Measurements from ENCODE around the gene B4GALNT1. TPM values are rescaled to one million over a fixed set of nuclear protein-coding genes. Genes with fewer than 3 reads are reported as not detected.

B4GALNT1 gene
- total and polyA plus RNA-seq, 5 experiments from 2014 or later, result 0.30 TPM; not detected in 4

GRCh38 chr12:57584050-57584449, 49.0 kb downstream of the B4GALNT1 start:
- Mint-ChIP-seq H3K4me1 (peaks cover 3 to 8% (median 5%) of the 10 kb centered on the region in 4 donors), H3K4me3 (no peak overlapping the region), H3K27me3 (peaks cover 0 to 16% (median 0%) of the 10 kb centered on the region in 5 donors), H3K9me3 (no peaks in the 10 kb centered on the region), H3K27ac (no peak overlapping the region), H3K36me3 (peaks cover 0 to 2% (median 0%) of the 10 kb centered on the region in 3 donors)
- ATAC-seq (no peak), DNase-seq (no peak)
- POLR2A ChIA-PET, result interaction anchor here (0.5 to 2.5 kb wide), 5 partner anchors 37 to 878 kb away, joined by 3 to 11 read pairs (median 5); partner anchors contain the start of genes B4GALNT1 and GLI1

GRCh38 chr12:57583008-57583831, 49.8 kb downstream of the B4GALNT1 start:
- Mint-ChIP-seq H3K36me3 (peaks cover 0 to 2% (median 0%) of the 10 kb centered on the region in 3 donors), H3K4me1 (peaks cover 3 to 8% (median 5%) of the 10 kb centered on the region in 4 donors), H3K4me3 (no peak overlapping the region), H3K9me3 (no peaks in the 10 kb centered on the region), H3K27ac (peak overlapping the region in 1 of 10 donors; percentile 80), H3K27me3 (peaks cover 0 to 16% (median 0%) of the 10 kb centered on the region in 5 donors)
- ATAC-seq (peak; percentile 100), DNase-seq (peak; percentile 22 to 88 (median 72))
- POLR2A ChIA-PET, result interaction anchor here (0.6 to 2.5 kb wide), 6 partner anchors 38 to 176 kb away, joined by 3 to 11 read pairs (median 5); partner anchors contain the start of genes B4GALNT1 and GLI1

GRCh38 chr12:57582440-57582839, 50.6 kb downstream of the B4GALNT1 start:
- DNase-seq (no peak), ATAC-seq (no peak)
- peaks cover 0 to 2% (median 0%) of the 10 kb centered on the region in 3 donors for H3K36me3 Mint-ChIP-seq
- no peaks in the 10 kb centered on the region for H3K9me3 Mint-ChIP-seq
- peaks cover 3 to 8% (median 5%) of the 10 kb centered on the region in 4 donors for H3K4me1 Mint-ChIP-seq
- peaks cover 0 to 16% (median 0%) of the 10 kb centered on the region in 5 donors for H3K27me3 Mint-ChIP-seq
- H3K27ac Mint-ChIP-seq, result no peak overlapping the region
- POLR2A ChIA-PET, result interaction anchor here (0.6 to 2.5 kb wide), 4 partner anchors 40 to 265 kb away, joined by 4 to 11 read pairs (median 6); partner anchors contain the start of gene GLI1
- H3K4me3 Mint-ChIP-seq, result no peak overlapping the region

- H3K4me1 Mint-ChIP-seq, result peaks cover 3 to 8% (median 5%) of the 10 kb centered on the region in 4 donors
- H3K27me3 Mint-ChIP-seq, result peaks cover 0 to 16% (median 0%) of the 10 kb centered on the region in 5 donors
- H3K9me3 Mint-ChIP-seq, result no peaks in the 10 kb centered on the region
- no peak overlapping the region for H3K4me3 Mint-ChIP-seq
- H3K27ac Mint-ChIP-seq, result no peak overlapping the region
- POLR2A ChIA-PET, result no interaction called here
- H3K36me3 Mint-ChIP-seq, result peaks cover 0 to 2% (median 0%) of the 10 kb centered on the region in 3 donors
- ATAC-seq, result no peak
- DNase-seq, result no peak
Measured at GRCh38 chr12:57581802-57582201, 51.2 kb downstream of the B4GALNT1 start.

- no peak overlapping the region for H3K4me3 Mint-ChIP-seq
- H3K27me3 Mint-ChIP-seq, result peaks cover 0 to 11% (median 0%) of the 10 kb centered on the region in 5 donors
- no peaks in the 10 kb centered on the region for H3K9me3 Mint-ChIP-seq
- DNase-seq, result no peak
- peaks cover 3 to 8% (median 5%) of the 10 kb centered on the region in 4 donors for H3K4me1 Mint-ChIP-seq
- ATAC-seq, result no peak
- POLR2A ChIA-PET, result interaction anchor here (1.0 kb wide), 1 partner anchor 162 kb away, joined by 3 read pairs; no protein-coding TSS in a partner anchor
- no peak overlapping the region for H3K27ac Mint-ChIP-seq
- peaks cover 0 to 2% (median 0%) of the 10 kb centered on the region in 3 donors for H3K36me3 Mint-ChIP-seq
Measured at GRCh38 chr12:57580466-57580795, 52.6 kb downstream of the B4GALNT1 start.

- no peak for ATAC-seq
- no peak overlapping the region for H3K27ac Mint-ChIP-seq
- POLR2A ChIA-PET, result interaction anchor here (1.0 kb wide), 1 partner anchor 162 kb away, joined by 3 read pairs; no protein-coding TSS in a partner anchor
- peaks cover 0 to 2% (median 0%) of the 10 kb centered on the region in 3 donors for H3K36me3 Mint-ChIP-seq
- peaks cover 0 to 7% (median 0%) of the 10 kb centered on the region in 5 donors for H3K27me3 Mint-ChIP-seq
- no peak overlapping the region for H3K4me3 Mint-ChIP-seq
- DNase-seq, result no peak
- H3K9me3 Mint-ChIP-seq, result no peaks in the 10 kb centered on the region
- H3K4me1 Mint-ChIP-seq, result peaks cover 3 to 8% (median 5%) of the 10 kb centered on the region in 4 donors
Measured at GRCh38 chr12:57579677-57580465, 53.1 kb downstream of the B4GALNT1 start.

GRCh38 chr12:57579011-57579410, 54.0 kb downstream of the B4GALNT1 start:
- H3K4me3 Mint-ChIP-seq, result no peak overlapping the region
- peak overlapping the region in 1 of 10 donors; percentile 62 for H3K27ac Mint-ChIP-seq
- H3K36me3 Mint-ChIP-seq, result peaks cover 0 to 2% (median 0%) of the 10 kb centered on the region in 3 donors
- peaks cover 3 to 8% (median 5%) of the 10 kb centered on the region in 4 donors for H3K4me1 Mint-ChIP-seq
- DNase-seq, result no peak
- H3K9me3 Mint-ChIP-seq, result no peaks in the 10 kb centered on the region
- no peak for ATAC-seq
- POLR2A ChIA-PET, result no interaction called here
- peaks cover 0 to 5% (median 0%) of the 10 kb centered on the region in 5 donors for H3K27me3 Mint-ChIP-seq

- H3K27me3 Mint-ChIP-seq, result peaks cover 0 to 2% (median 0%) of the 10 kb centered on the region in 5 donors
- POLR2A ChIA-PET, result no interaction called here
- H3K9me3 Mint-ChIP-seq, result no peaks in the 10 kb centered on the region
- H3K36me3 Mint-ChIP-seq, result peaks cover 0 to 2% (median 0%) of the 10 kb centered on the region in 3 donors
- no peak for DNase-seq
- no peak overlapping the region for H3K4me3 Mint-ChIP-seq
- peaks cover under 1 to 3% (median 2%) of the 10 kb centered on the region in 4 donors for H3K4me1 Mint-ChIP-seq
- H3K27ac Mint-ChIP-seq, result no peak overlapping the region
- ATAC-seq, result no peak
Measured at GRCh38 chr12:57577981-57578758, 54.8 kb downstream of the B4GALNT1 start.

- DNase-seq, result no peak
- Mint-ChIP-seq H3K9me3 (no peaks in the 10 kb centered on the region), H3K4me3 (no peak overlapping the region), H3K27ac (no peak overlapping the region), H3K27me3 (no peaks in the 10 kb centered on the region), H3K4me1 (no peaks in the 10 kb centered on the region), H3K36me3 (peaks cover 0 to 3% (median 2%) of the 10 kb centered on the region in 3 donors)
- POLR2A ChIA-PET, result no interaction called here
- no peak for ATAC-seq
Measured at GRCh38 chr12:57576613-57577160, 56.3 kb downstream of the B4GALNT1 start.

All from naive thymus-derived CD8-positive, alpha-beta T cell (primary cell).